ENCODE results near the gene ZDHHC17. TPM values are rescaled to one million over a fixed set of nuclear protein-coding genes. Genes with fewer than 3 reads are reported as not detected.

ZDHHC17 gene
- total RNA-seq, 1 experiment from 2014 or later, result 28.7 TPM

DNA sequence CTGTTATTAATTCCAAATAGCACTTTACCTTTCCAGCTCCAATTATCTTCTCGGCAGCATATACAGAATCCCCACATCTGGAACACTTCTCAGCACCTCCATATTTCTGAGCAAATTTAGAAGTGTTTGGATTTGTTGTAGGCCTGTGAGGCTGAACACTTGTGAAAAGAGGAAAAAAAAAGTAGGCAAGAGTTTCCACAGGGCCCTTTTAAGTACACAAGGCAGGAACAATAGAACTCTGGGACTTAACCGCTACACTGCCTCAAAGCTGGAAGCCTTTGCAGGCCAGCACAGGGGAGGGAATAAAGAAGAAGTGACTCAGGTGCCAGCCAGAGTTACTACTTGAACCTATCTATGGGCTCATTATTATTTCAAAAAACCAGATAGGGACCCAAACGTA is 96.3 kb downstream of the ZDHHC17 start:
- DNase-seq (ENCODE audit: low read depth, low spot score), result no peak
- in situ Hi-C loops (cut with HindIII; ENCODE audit: low pct_unique_long_range_greater_than_20kb, low sequenced_read_pairs), result no loop called here

DNA sequence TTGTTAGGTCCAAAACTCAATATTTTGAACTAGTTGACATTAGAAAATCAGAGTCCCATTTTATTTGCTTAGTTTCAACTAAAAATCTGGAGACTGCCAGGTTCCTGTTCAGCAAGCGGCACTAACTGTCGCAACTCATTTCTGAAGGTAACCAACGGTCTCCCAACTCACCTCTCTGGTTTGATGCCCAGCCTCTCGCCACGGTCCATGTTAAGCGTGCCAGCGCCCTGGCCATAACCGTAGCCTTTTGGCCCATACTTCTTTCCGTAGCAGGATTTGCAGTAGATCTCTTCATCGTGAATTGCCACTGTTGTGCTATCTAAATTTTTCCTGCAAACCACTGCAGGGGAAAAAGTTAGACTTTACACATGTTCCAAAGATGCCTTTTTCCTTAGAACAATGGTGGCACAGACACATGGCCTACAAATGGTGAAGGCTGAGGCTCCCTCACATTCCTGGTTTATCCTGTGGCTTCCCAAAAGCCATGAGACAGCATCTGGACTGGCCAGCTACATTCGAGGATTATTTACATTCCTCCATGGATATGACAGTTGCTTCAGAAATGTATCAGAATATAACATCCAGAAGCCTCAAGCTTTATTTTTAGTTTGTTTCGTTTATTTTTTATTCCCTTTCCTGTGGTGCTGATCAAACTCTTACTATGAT is 99.2 kb downstream of the ZDHHC17 start:
- in situ Hi-C loops (cut with HindIII; ENCODE audit: low pct_unique_long_range_greater_than_20kb, low sequenced_read_pairs), result no loop called here
- DNase-seq (ENCODE audit: low read depth, low spot score), result no peak

- DNase-seq (ENCODE audit: low read depth, low spot score), result no peak
- in situ Hi-C loops (cut with HindIII; ENCODE audit: low pct_unique_long_range_greater_than_20kb, low sequenced_read_pairs), result no loop called here
Measured at GRCh38 chr12:76863837-76864236, 99.9 kb downstream of the ZDHHC17 start.

GRCh38 chr12:76864791-76865400 is 101.0 kb downstream of the ZDHHC17 start:
- DNase-seq (ENCODE audit: low read depth, low spot score), result no peak
- in situ Hi-C loops (cut with HindIII; ENCODE audit: low pct_unique_long_range_greater_than_20kb, low sequenced_read_pairs), result no loop called here

DNA sequence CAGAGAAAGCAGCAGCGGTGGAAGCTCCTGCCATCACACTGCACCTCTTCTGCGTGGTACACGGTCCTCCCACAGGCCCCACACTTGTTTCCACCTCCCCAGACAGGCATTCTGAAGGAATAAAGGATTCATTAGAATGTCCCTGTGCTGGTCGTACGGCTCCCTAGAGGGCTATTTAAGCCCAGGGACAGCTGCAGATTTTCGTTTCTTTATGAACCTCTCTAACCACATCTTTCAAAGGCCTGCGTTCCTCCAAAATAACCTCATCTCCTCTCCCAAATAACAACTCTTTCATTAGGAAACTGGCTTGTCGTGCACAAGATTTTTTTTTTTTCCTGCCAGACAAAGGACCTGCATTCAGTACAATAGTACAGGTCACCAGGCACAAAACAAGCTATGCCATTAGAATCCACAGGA is 102.2 kb downstream of the ZDHHC17 start:
- DNase-seq (ENCODE audit: low read depth, low spot score), result peak; percentile 48
- in situ Hi-C loops (cut with HindIII; ENCODE audit: low pct_unique_long_range_greater_than_20kb, low sequenced_read_pairs), result no loop called here

- DNase-seq (ENCODE audit: low read depth, low spot score), result no peak
- in situ Hi-C loops (cut with HindIII; ENCODE audit: low pct_unique_long_range_greater_than_20kb, low sequenced_read_pairs), result no loop called here
Measured at GRCh38 chr12:76866726-76867125, 102.8 kb downstream of the ZDHHC17 start.

- no peak for DNase-seq (ENCODE audit: low read depth, low spot score)
- in situ Hi-C loops (cut with HindIII; ENCODE audit: low pct_unique_long_range_greater_than_20kb, low sequenced_read_pairs), result no loop called here
Measured at GRCh38 chr12:76871082-76871481, 107.2 kb downstream of the ZDHHC17 start.

DNA sequence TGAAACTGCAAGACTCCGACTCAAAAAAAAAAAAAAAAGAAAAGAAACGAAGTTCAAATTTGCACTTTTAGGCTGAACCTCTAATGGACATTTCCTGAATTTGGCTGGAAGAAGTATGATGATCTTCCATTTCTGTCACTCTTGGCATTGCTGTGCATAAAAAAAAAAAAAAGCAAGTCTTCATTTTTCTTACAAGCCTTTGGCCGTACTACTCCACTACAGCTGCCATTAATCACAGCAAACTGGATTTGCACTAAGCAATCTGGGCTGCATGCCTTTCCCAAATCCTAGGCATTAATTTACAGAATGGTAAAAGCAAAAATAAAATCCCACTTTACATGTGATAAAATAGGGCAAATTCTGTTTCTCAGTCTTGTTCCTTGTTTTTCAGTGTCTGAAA is 107.8 kb downstream of the ZDHHC17 start:
- in situ Hi-C loops (cut with HindIII; ENCODE audit: low pct_unique_long_range_greater_than_20kb, low sequenced_read_pairs), result no loop called here

GRCh38 chr12:76872415-76872814 is 108.5 kb downstream of the ZDHHC17 start:
- in situ Hi-C loops (cut with HindIII; ENCODE audit: low pct_unique_long_range_greater_than_20kb, low sequenced_read_pairs), result no loop called here
- DNase-seq (ENCODE audit: low read depth, low spot score), result no peak

More for the DNA sequence above, 107.8 kb downstream of the ZDHHC17 start:
- DNase-seq (ENCODE audit: low read depth, low spot score), result no peak

GRCh38 chr12:76874027-76874426 is 110.1 kb downstream of the ZDHHC17 start:
- in situ Hi-C loops (cut with HindIII; ENCODE audit: low pct_unique_long_range_greater_than_20kb, low sequenced_read_pairs), result no loop called here
- no peak for DNase-seq (ENCODE audit: low read depth, low spot score)

GRCh38 chr12:76874491-76875190 is 110.7 kb downstream of the ZDHHC17 start:
- in situ Hi-C loops (cut with HindIII; ENCODE audit: low pct_unique_long_range_greater_than_20kb, low sequenced_read_pairs), result no loop called here
- DNase-seq (ENCODE audit: low read depth, low spot score), result no peak

DNA sequence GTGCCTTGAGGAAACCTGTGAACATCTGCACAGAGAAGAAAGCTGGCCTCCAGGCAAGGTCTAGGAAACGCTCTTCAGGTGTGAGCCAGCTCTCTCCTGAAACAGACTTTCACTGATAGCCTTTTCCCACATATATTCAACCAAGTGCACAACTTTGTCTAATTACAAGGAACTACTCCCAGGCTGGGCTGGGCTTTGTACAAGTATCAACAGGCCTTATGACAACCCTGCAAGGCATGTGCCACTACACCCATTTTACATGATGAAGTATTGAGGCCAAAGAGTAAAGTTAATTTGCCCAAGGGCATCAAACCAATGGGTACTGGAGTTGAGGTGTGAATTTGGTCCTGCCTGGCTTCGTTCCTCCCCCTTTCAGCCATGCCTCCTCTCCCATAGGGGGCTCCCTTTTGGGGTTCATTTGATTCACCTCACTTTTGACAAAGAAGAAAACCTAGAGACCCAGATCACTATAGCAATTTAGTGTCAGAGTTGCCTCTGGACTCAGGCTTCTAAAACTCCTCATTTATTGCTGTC is 112.8 kb downstream of the ZDHHC17 start:
- in situ Hi-C loops (cut with HindIII; ENCODE audit: low pct_unique_long_range_greater_than_20kb, low sequenced_read_pairs), result no loop called here
- DNase-seq (ENCODE audit: low read depth, low spot score), result no peak

DNA sequence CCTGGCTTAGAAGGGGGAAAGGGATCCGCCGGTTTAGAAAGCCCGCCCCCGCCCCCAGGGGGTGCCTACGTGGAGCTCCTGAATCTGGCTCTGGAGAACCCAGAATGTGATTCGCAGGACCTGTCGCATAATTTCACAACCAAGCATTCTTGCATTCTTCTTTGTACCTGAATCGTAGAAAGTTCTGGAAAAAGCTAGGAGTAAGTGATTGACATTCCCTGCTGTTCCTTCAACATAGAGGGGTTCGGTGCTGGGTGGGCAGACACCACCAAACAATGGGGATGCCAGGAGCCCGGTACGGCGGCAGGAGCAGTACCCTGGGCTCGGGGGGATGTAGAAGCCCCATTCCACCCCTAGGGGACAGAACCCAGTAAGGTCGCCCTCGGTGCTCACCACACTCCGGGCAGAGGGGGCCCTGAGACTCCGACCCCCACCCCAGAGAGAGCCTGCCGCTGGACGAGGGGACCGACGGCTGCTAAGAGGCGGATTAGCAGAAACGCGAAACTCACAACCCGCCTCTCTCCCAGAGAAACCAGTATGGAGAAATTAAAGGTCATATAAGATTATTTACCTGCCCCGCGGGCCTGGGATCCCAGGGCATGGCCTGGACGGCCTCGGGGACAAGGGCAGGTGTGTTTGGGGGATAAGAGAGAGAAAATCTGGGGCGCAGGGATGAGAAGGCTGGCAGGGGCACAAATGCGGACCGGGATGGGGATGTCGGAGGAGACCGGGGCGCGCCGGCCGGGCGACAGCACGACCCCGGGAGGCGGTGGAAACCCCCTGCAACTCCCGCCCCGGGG is 114.4 kb downstream of the ZDHHC17 start:
- no peak for DNase-seq (ENCODE audit: low read depth, low spot score)
- in situ Hi-C loops (cut with HindIII; ENCODE audit: low pct_unique_long_range_greater_than_20kb, low sequenced_read_pairs), result no loop called here

GRCh38 chr12:76878899-76879709 is 115.2 kb downstream of the ZDHHC17 start, which contains the start of gene CSRP2:
TSS of gene CSRP2 (minus strand) at chr12:76879019. CDS start at chr12:76866260, 12,759 bp downstream.
- DNase-seq (ENCODE audit: low read depth, low spot score), result peak; percentile 74
- in situ Hi-C loops (cut with HindIII; ENCODE audit: low pct_unique_long_range_greater_than_20kb, low sequenced_read_pairs), result no loop called here

DNA sequence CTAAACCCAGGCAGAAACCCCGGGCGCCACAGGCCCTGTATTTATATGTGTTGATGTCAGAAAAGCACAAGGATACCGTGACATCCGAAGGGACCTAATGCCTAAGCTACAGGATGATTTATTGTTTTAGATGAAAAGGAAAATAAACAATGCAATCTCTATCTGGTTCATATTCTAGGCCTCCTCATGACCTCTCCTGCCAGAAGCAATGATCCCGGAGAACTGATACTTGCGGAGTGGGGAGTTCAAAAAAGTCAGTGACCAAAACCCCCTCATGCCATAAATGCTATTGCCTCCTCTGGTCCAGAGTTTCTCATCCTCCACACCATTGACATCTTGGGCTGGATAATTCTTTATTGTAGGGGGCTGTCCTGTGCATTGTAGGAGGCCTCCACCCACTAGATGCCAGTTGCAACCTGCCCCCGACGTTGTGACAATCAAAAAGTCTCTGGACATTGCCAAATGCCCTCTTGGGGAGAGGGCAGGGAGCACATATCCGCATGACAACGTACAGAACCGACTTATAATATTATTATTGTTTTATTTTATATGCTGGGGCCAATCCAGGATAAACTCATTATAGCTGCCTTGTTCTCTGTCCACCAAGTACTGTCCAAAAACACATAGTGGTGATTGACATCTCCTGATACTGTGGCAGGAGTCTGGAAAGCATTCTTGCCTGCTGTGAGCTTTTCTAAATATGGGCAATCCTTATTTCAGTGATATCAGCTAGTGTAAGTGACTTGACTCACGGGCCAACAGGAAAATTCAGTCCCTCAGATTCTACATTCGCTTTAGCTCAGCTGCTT is 116.0 kb downstream of the ZDHHC17 start:
- in situ Hi-C loops (cut with HindIII; ENCODE audit: low pct_unique_long_range_greater_than_20kb, low sequenced_read_pairs), result no loop called here

GRCh38 chr12:76880519-76881023 is 116.7 kb downstream of the ZDHHC17 start:
- no peak for DNase-seq (ENCODE audit: low read depth, low spot score)
- in situ Hi-C loops (cut with HindIII; ENCODE audit: low pct_unique_long_range_greater_than_20kb, low sequenced_read_pairs), result no loop called here

More for the DNA sequence above, 116.0 kb downstream of the ZDHHC17 start:
- DNase-seq (ENCODE audit: low read depth, low spot score), result peak; percentile 58
